Measurements from ENCODE around the gene DAPK2. TPM values are rescaled to one million over a fixed set of nuclear protein-coding genes. Genes with fewer than 3 reads are reported as not detected.

The DAPK2 gene
- total and polyA plus RNA-seq, 2 donors from 2014 or later: 3.0 to 3.8 TPM

GRCh38 chr15:64003182-64003581 lies 43.1 kb downstream of the DAPK2 start:
- H3K9ac ChIP-seq (ENCODE audit: low read length in 3 of 3): no peak overlapping the region
- peaks cover 0 to 6% (median 0%) of the 10 kb centered on the region in 3 donors for H3K4me1 ChIP-seq (ENCODE audit: control insufficient read depth in 2 of 3, insufficient read depth in 2 of 3, low read depth in 1 of 3, low read length in 3 of 3)
- no peak for TF ChIP-seq CTCF (IDR thresholded peaks at IDR 0.05; ENCODE audit: borderline replicate concordance, extremely low read depth, insufficient read depth)
- intact Hi-C loops (cut with DNase I): no loop called here
- DNase-seq (no peak), FAIRE-seq (no peak)
- no peaks in the 10 kb centered on the region for H3K27me3 ChIP-seq (ENCODE audit: control insufficient read depth, insufficient read depth, low read length)
- H3K9me3 ChIP-seq (ENCODE audit: control insufficient read depth in 2 of 3, insufficient read depth in 1 of 3, low read length in 3 of 3): no peaks in the 10 kb centered on the region
- H3K36me3 ChIP-seq (ENCODE audit: control insufficient read depth in 2 of 3, insufficient read depth in 3 of 3, low read length in 3 of 3): no peaks in the 10 kb centered on the region
- H3K4me3 ChIP-seq (ENCODE audit: low read length in 3 of 3): no peak overlapping the region
- H3K27ac ChIP-seq (ENCODE audit: low read depth in 2 of 2, low read length in 2 of 2): no peak overlapping the region

GRCh38 chr15:64001148-64001547 lies 45.1 kb downstream of the DAPK2 start:
- Histone ChIP-seq H3K27me3 (ENCODE audit: control insufficient read depth, insufficient read depth, low read length) (no peaks in the 10 kb centered on the region), H3K27ac (ENCODE audit: low read depth in 2 of 2, low read length in 2 of 2) (no peak overlapping the region), H3K4me1 (ENCODE audit: control insufficient read depth in 2 of 3, insufficient read depth in 2 of 3, low read depth in 1 of 3, low read length in 3 of 3) (peaks cover 0 to 9% (median 0%) of the 10 kb centered on the region in 3 donors), H3K9me3 (ENCODE audit: control insufficient read depth in 2 of 3, insufficient read depth in 1 of 3, low read length in 3 of 3) (no peaks in the 10 kb centered on the region), H3K4me3 (ENCODE audit: low read length in 3 of 3) (no peak overlapping the region), H3K9ac (ENCODE audit: low read length in 3 of 3) (no peak overlapping the region), H3K36me3 (ENCODE audit: control insufficient read depth in 2 of 3, insufficient read depth in 3 of 3, low read length in 3 of 3) (no peaks in the 10 kb centered on the region)
- FAIRE-seq (no peak), DNase-seq (no peak)
- intact Hi-C loops (cut with DNase I): no loop called here
- TF ChIP-seq CTCF (IDR thresholded peaks at IDR 0.05; ENCODE audit: borderline replicate concordance, extremely low read depth, insufficient read depth): no peak

DNA sequence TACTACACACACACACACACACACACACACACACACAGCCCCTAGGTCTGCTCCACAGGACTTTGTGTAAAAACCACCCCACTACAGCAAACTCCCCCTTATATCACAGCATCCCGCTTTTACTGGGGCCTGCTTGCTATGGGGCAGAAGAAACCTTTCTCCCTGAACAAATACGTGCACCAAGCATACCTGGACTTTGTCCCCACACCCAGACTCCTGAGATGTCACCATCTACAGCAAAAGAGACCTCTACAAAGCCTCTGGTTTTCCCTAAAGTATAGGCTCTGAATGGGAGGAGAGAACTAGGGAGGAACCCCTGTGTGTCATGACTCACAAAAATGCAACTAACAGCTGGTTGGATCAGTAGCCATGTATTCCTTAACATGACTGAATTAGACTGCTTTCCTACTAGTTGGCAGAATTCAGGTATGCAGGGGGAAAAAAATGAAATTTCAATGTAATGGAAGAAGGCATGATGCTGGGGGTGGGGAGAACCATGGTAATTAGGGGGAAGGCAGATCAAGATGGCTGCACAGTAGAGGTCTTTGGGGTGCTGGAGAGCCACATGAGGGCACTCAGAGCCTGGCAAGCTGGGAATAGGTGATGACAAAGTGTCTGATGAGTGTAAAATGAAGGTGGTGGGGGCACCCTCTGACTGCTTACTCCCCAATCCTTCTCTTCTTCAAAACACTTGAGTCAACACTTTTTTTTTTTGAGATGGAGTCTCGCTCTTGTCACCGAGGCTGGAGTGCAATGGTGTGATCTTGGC lies 45.9 kb downstream of the DAPK2 start:
- TF ChIP-seq CTCF (IDR thresholded peaks at IDR 0.05; ENCODE audit: borderline replicate concordance, extremely low read depth, insufficient read depth): no peak
- FAIRE-seq (no peak), DNase-seq (no peak)
- Histone ChIP-seq H3K27ac (ENCODE audit: low read depth in 2 of 2, low read length in 2 of 2) (no peak overlapping the region), H3K27me3 (ENCODE audit: control insufficient read depth, insufficient read depth, low read length) (no peaks in the 10 kb centered on the region), H3K9me3 (ENCODE audit: control insufficient read depth in 2 of 3, insufficient read depth in 1 of 3, low read length in 3 of 3) (no peaks in the 10 kb centered on the region), H3K4me3 (ENCODE audit: low read length in 3 of 3) (no peak overlapping the region), H3K9ac (ENCODE audit: low read length in 3 of 3) (no peak overlapping the region), H3K4me1 (ENCODE audit: control insufficient read depth in 2 of 3, insufficient read depth in 2 of 3, low read depth in 1 of 3, low read length in 3 of 3) (peaks cover 0 to 9% (median 0%) of the 10 kb centered on the region in 3 donors), H3K36me3 (ENCODE audit: control insufficient read depth in 2 of 3, insufficient read depth in 3 of 3, low read length in 3 of 3) (no peaks in the 10 kb centered on the region)
- intact Hi-C loops (cut with DNase I): no loop called here

All from kidney (tissue), 14 donors.